Uterus (tissue), 2 donors: ENCODE data around the gene ELK4.

Experiments
- CTCF ChIP-seq, 4 experiments: fragments of 200-600 bp in 2 of 4; fragments of 450-650 bp in 2 of 4; sonication (generic) in 2 of 4; IDR thresholded peaks; one replicate each; pipeline ENCODE4 v1.5.1; 2016 to 2019; ENCODE audit warnings: antibody characterized with exemption in 4 of 4, mild to moderate bottlenecking in 2 of 4, moderate library complexity in 1 of 4
- POLR2A ChIP-seq, 2 donors: fragments of 450-650 bp; IDR thresholded peaks; one replicate each; pipeline ENCODE4 v1.6.1; 2016; ENCODE audit warnings: antibody characterized with exemption in 2 of 2, mild to moderate bottlenecking in 1 of 2, moderate library complexity in 1 of 2

- no peak for TF ChIP-seq CTCF (IDR thresholded peaks at IDR 0.05)
- TF ChIP-seq POLR2A (IDR thresholded peaks at IDR 0.05) = no peak
Observed at GRCh38 chr1:205675247-205675646, 43.4 kb upstream of the ELK4 start.
